Loucy (cell line): ENCODE data around the gene TMEM11.

Experiments used
- H2AFZ ChIP-seq: fragments of 200-600 bp; sonication (generic); 2 replicates; pipeline ENCODE4 v1.6.0; 2016; ENCODE audit warnings: antibody characterized with exemption, mild to moderate bottlenecking, low read length, moderate library complexity
- H3F3A ChIP-seq: fragments of 200-600 bp; 2 replicates; pipeline ENCODE4 v1.6.0; 2016; ENCODE audit warnings: antibody characterized with exemption, low read depth, mild to moderate bottlenecking
- H3K27me3 ChIP-seq: fragments of 200-600 bp; sonication (generic); 2 replicates; pipeline ENCODE4 v1.6.1; 2014; ENCODE audit warnings: low read length, mild to moderate bottlenecking; ENCODE audit not compliant: insufficient read depth, poor library complexity, severe bottlenecking
- H3K36me3 ChIP-seq: fragments of 200-600 bp; sonication (generic); 2 replicates; pipeline ENCODE4 v1.6.1; 2016; ENCODE audit warnings: low read length; ENCODE audit not compliant: insufficient read depth
- H3K4me1 ChIP-seq: fragments of 200-600 bp; sonication (generic); 2 replicates; pipeline ENCODE4 v1.5.1; 2014; ENCODE audit warnings: low read length, mild to moderate bottlenecking; ENCODE audit not compliant: insufficient read depth, poor library complexity, severe bottlenecking
- H3K4me2 ChIP-seq: fragments of 200-600 bp; sonication (generic); 2 replicates; pipeline ENCODE4 v1.6.0; 2014; ENCODE audit warnings: antibody characterized with exemption, low read length, low read depth, mild to moderate bottlenecking; ENCODE audit not compliant: poor library complexity, severe bottlenecking
- H3K4me3 ChIP-seq: fragments of 200-600 bp; sonication (generic); 2 replicates; pipeline ENCODE4 v1.5.1; 2014; ENCODE audit warnings: low read length, mild to moderate bottlenecking, mixed read lengths; ENCODE audit not compliant: poor library complexity, severe bottlenecking
- H3K79me2 ChIP-seq: fragments of 200-600 bp; sonication (generic); 2 replicates; pipeline ENCODE4 v1.6.1; 2014; ENCODE audit warnings: low read length; ENCODE audit not compliant: insufficient read depth
- H3K9ac ChIP-seq: fragments of 200-600 bp; sonication (generic); 2 replicates; pipeline ENCODE4 v1.6.0; 2014; ENCODE audit warnings: mild to moderate bottlenecking, low read depth, low read length, moderate library complexity; ENCODE audit not compliant: poor library complexity, severe bottlenecking
- H3K9me2 ChIP-seq: fragments of 200-600 bp; sonication (generic); replicated peaks from 2 replicates; pipeline ENCODE4 v1.6.1; 2016; ENCODE audit warnings: low read depth, low read length, mixed read lengths
- H3K9me3 ChIP-seq: fragments of 200-600 bp; sonication (generic); 2 replicates; pipeline ENCODE4 v1.6.1; 2014; ENCODE audit warnings: mild to moderate bottlenecking, antibody characterized with exemption, low read length, low read depth; ENCODE audit not compliant: insufficient read depth
- H4K20me1 ChIP-seq: fragments of 200-600 bp; sonication (generic); 2 replicates; pipeline ENCODE4 v1.6.0; 2014; ENCODE audit warnings: antibody characterized with exemption, low read length, mild to moderate bottlenecking; ENCODE audit not compliant: insufficient read depth, poor library complexity, severe bottlenecking
- EZH2phosphoT487 ChIP-seq: fragments of 200-600 bp; IDR thresholded peaks from 2 replicates; pipeline ENCODE4 v1.6.1; 2018; ENCODE audit warnings: antibody characterized with exemption, mild to moderate bottlenecking, moderate library complexity, borderline replicate concordance
- TF ChIP-seq, protein P1 (sequence below): fragments of 200-600 bp; sonication (generic); conservative IDR thresholded peaks from 2 replicates; pipeline ENCODE4 v1.5.1; 2014; ENCODE audit warnings: mild to moderate bottlenecking, antibody characterized with exemption, low read length

Gene TMEM11

DNA sequence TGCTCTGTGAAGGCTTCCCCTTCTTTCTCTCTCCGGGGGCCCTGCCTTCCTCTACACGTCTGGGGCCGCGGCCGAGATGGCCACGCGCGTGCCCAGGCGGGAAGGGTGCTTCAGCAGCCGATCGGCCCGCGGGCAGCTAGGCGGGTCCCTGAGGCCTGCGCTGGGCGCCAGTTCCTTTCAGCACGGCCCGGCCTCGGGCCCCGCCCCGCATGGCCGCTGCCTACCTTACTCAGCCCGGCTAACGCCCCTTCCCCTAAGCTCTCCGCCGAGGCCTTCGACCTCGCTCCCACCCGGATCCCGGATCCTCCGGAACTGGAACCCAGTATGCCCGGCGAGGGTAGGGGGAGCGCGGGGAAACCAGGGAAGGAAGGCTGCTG lies 335 bp downstream of the TMEM11 start:
- Histone ChIP-seq H2AFZ (peak overlapping the region; percentile 82), H3K79me2 (peaks cover 61% of the 10 kb centered on the region), H3K9ac (peak overlapping the region; percentile 96), H3K4me2 (peak overlapping the region; percentile 99), H3K27me3 (no peaks in the 10 kb centered on the region), H3K9me3 (no peaks in the 10 kb centered on the region), H4K20me1 (peaks cover 52% of the 10 kb centered on the region), H3K4me3 (peak overlapping the region; percentile 93), H3F3A (no peaks in the 10 kb centered on the region), H3K9me2 (no peaks in the 10 kb centered on the region), H3K4me1 (peaks cover 46% of the 10 kb centered on the region), H3K36me3 (peaks cover 8% of the 10 kb centered on the region; the same call in 1 of the 2 replicates)
- TF ChIP-seq EZH2phosphoT487: no peak
- TF ChIP-seq, protein P1, sequence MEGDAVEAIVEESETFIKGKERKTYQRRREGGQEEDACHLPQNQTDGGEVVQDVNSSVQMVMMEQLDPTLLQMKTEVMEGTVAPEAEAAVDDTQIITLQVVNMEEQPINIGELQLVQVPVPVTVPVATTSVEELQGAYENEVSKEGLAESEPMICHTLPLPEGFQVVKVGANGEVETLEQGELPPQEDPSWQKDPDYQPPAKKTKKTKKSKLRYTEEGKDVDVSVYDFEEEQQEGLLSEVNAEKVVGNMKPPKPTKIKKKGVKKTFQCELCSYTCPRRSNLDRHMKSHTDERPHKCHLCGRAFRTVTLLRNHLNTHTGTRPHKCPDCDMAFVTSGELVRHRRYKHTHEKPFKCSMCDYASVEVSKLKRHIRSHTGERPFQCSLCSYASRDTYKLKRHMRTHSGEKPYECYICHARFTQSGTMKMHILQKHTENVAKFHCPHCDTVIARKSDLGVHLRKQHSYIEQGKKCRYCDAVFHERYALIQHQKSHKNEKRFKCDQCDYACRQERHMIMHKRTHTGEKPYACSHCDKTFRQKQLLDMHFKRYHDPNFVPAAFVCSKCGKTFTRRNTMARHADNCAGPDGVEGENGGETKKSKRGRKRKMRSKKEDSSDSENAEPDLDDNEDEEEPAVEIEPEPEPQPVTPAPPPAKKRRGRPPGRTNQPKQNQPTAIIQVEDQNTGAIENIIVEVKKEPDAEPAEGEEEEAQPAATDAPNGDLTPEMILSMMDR: no peak

DNA sequence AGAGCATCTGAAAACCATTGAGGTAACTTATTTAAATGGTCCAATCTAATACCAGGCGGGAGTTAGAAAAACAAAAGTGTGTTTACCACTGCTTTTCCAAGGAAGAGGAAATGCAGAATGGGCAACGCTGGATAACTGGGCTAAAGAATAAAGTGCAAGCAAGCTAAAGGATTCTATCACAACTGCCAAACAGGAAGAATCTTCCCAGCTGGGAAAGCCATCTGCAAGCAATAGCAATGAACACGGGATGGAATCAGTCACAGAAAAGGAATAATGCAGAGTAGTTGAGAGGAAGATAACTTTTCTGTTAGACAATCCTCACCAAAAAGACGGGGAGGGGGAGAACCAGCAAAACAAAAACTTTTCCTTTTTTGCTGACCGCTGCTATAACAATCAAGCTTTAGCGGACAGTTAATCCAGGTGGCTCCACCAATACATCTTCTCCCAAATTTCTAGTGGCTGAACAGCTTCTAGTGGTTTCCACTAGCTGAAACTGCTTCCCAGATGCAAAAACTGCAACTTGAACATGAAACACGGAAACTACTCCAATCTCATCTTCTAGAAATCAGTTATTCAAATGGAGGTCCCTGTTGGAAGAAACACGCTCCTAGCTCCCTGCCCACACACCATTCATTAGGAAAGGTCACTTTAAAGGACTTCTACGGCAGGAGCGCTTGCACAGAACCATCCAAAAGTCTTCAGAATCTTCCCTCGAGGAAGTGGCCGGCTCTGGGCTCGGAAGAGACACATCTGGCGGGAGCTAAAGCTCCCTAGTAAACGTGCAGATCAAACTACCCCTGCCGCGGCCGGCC lies 929 bp downstream of the TMEM11 start:
- peak overlapping the region; percentile 96 for H3K9ac ChIP-seq
- H3F3A ChIP-seq: no peaks in the 10 kb centered on the region
- H4K20me1 ChIP-seq: peaks cover 56% of the 10 kb centered on the region
- H3K4me2 ChIP-seq: peak overlapping the region; percentile 99
- H3K9me3 ChIP-seq: no peaks in the 10 kb centered on the region
- TF ChIP-seq, protein P1: no peak
- no peak for TF ChIP-seq EZH2phosphoT487
- H3K4me3 ChIP-seq: peak overlapping the region; percentile 93
- H3K79me2 ChIP-seq: peaks cover 67% of the 10 kb centered on the region
- H3K4me1 ChIP-seq: peaks cover 46% of the 10 kb centered on the region
- H3K9me2 ChIP-seq: no peaks in the 10 kb centered on the region
- H3K36me3 ChIP-seq: peaks cover 12% of the 10 kb centered on the region; the same call in 1 of the 2 replicates
- H3K27me3 ChIP-seq: no peaks in the 10 kb centered on the region
- H2AFZ ChIP-seq: 0 out of 2 replicates have a peak overlapping the region, but pooled peaks have one; percentile 82

GRCh38 chr17:21211825-21212479 lies 2.0 kb downstream of the TMEM11 start:
- peaks cover 16% of the 10 kb centered on the region; the same call in 1 of the 2 replicates for H3K36me3 ChIP-seq
- H3K9me3 ChIP-seq: no peaks in the 10 kb centered on the region

More at GRCh38 chr17:21211825-21212479, 2.0 kb downstream of the TMEM11 start:
- Histone ChIP-seq H3K9ac (peak overlapping the region; percentile 96), H3K4me2 (peak overlapping the region; percentile 99), H3F3A (no peaks in the 10 kb centered on the region), H3K4me3 (peak overlapping the region; percentile 93), H2AFZ (no peak overlapping the region), H3K27me3 (no peaks in the 10 kb centered on the region), H3K4me1 (peaks cover 46% of the 10 kb centered on the region), H3K79me2 (peaks cover 76% of the 10 kb centered on the region), H3K9me2 (no peaks in the 10 kb centered on the region), H4K20me1 (peaks cover 60% of the 10 kb centered on the region)
- TF ChIP-seq EZH2phosphoT487: no peak
- TF ChIP-seq, protein P1: no peak
